K562 (cell line): Measurements from ENCODE around the gene ZBTB26. TPM values are rescaled to one million over a fixed set of nuclear protein-coding genes. Genes with fewer than 3 reads are reported as not detected.

Experiments
- ATF2 ChIP-seq: sonication (generic); formaldehyde crosslinking; IDR thresholded peaks from 2 replicates; pipeline ENCODE4 v1.8.1; 2022; ENCODE audit warnings: missing genetic modification reagents
- CCNT2 ChIP-seq: IDR thresholded peaks from 2 replicates; pipeline ENCODE4 v1.6.1; 2011; ENCODE audit warnings: borderline replicate concordance, low read depth, mild to moderate bottlenecking, moderate library complexity, mixed read lengths, low read length; ENCODE audit not compliant: insufficient read length; ENCODE audit errors: extremely low read depth
- DMBX1 ChIP-seq: fragments of 250-450 bp; sonication (Bioruptor Pico); IDR thresholded peaks from 2 replicates; pipeline ENCODE4 v1.8.0; 2022; ENCODE audit warnings: inconsistent platforms, mild to moderate bottlenecking, moderate library complexity, borderline replicate concordance
- ELK3 ChIP-seq: fragments of 450-650 bp; formaldehyde crosslinking; IDR thresholded peaks from 2 replicates; pipeline ENCODE4 v1.4.0; 2020; ENCODE audit warnings: mild to moderate bottlenecking
- KAT8 ChIP-seq: fragments of 450-650 bp; IDR thresholded peaks from 2 replicates; pipeline ENCODE4 v1.6.1; 2016; ENCODE audit warnings: low read depth, mild to moderate bottlenecking
- KDM1A ChIP-seq, 2 experiments: fragments of 450-650 bp; IDR thresholded peaks; 2 replicates each; pipeline ENCODE4 v1.6.1; 2016; ENCODE audit warnings: mild to moderate bottlenecking in 2 of 2
- MED1 ChIP-seq: sonication (generic); formaldehyde crosslinking; IDR thresholded peaks from 2 replicates; pipeline ENCODE4 v1.8.1; 2023; ENCODE audit warnings: missing genetic modification reagents, borderline replicate concordance
- MXI1 ChIP-seq: IDR thresholded peaks from 2 replicates; pipeline ENCODE4 v1.6.1; 2011; ENCODE audit warnings: low read depth, mild to moderate bottlenecking, improper control_type of control experiment, low read length
- RBM22 ChIP-seq: fragments of 200-400 bp; formaldehyde crosslinking; IDR thresholded peaks from 2 replicates; pipeline ENCODE4 v1.6.1; 2018; ENCODE audit warnings: low read length, low read depth; ENCODE audit not compliant: poor library complexity, severe bottlenecking
- SAFB ChIP-seq: fragments of 200-400 bp; formaldehyde crosslinking; IDR thresholded peaks from 2 replicates; pipeline ENCODE4 v1.6.1; 2017; ENCODE audit warnings: low read depth, low read length, borderline replicate concordance
- SNAPC5 ChIP-seq: fragments of 250-450 bp; sonication (Bioruptor Pico); IDR thresholded peaks from 2 replicates; pipeline ENCODE4 v1.8.0; 2021; ENCODE audit warnings: moderate library complexity, mild to moderate bottlenecking, inconsistent platforms
- ZBTB11 ChIP-seq, 3 experiments: fragments of 200-800 bp in 1 of 3; fragments of 250-450 bp in 1 of 3; fragments of 450-650 bp in 1 of 3; sonication (Bioruptor Pico) in 1 of 3; sonication (Bioruptor generic) in 1 of 3; formaldehyde crosslinking in 1 of 3; IDR thresholded peaks; 2 replicates each; pipeline versions ENCODE4 v1.6.1 to v1.8.0; 2016 to 2022; ENCODE audit warnings: mild to moderate bottlenecking in 2 of 3, missing genetic modification characterization in 2 of 3, missing compliant biosample characterization in 1 of 3, moderate library complexity in 1 of 3
- ZBTB17 ChIP-seq: fragments of 450-650 bp; formaldehyde crosslinking; IDR thresholded peaks from 2 replicates; pipeline ENCODE4 v1.4.0; 2020; ENCODE audit warnings: mild to moderate bottlenecking
- ZMIZ1 ChIP-seq, 2 experiments: fragments of 150-350 bp in 1 of 2; IDR thresholded peaks; 2 replicates each; pipeline ENCODE4 v1.6.1; 2012 to 2016; ENCODE audit warnings: low read depth in 2 of 2, low read length in 2 of 2, mild to moderate bottlenecking in 1 of 2, moderate library complexity in 1 of 2
- ZNF717 ChIP-seq: fragments of 250-450 bp; sonication (Bioruptor Pico); IDR thresholded peaks from 2 replicates; pipeline ENCODE4 v1.5.0; 2021
- ZSCAN29 ChIP-seq: fragments of 450-650 bp; IDR thresholded peaks from 2 replicates; pipeline ENCODE4 v1.6.1; 2017
- polyA plus RNA-seq, 8 experiments: library from polyadenylated mRNA; depleted of rRNA in 4 of 8; stranded (reverse) in 5 of 8; unstranded in 3 of 8; fragments of >200 nt; fragmentation: Nextera tagmentation in 2 of 8; fragmentation: Illumina TruSeq in 1 of 8; extraction: Ambion mirVana in 2 of 8; extraction: Trizol in 1 of 8; gene quantifications; 2 replicates each; pipeline versions ENCODE4 v1.2.1 to v1.2.3, GENCODE V29; 2011 to 2014; ENCODE audit warnings: inconsistent platforms in 1 of 8, missing spikeins in 1 of 8
- total RNA-seq, 7 experiments: library from RNA; depleted of rRNA in 6 of 7; stranded (reverse); fragments of >200 nt in 6 of 7; fragmentation: Illumina TruSeq in 2 of 7; extraction: Trizol in 2 of 7; gene quantifications; 2 replicates each; pipeline versions ENCODE4 v1.2.1 to v1.2.3, GENCODE V29; 2011 to 2021; ENCODE audit warnings: low replicate concordance in 1 of 7

The ZBTB26 gene
- total and polyA plus RNA-seq, 9 of the 15 experiments (the other 6 are each of a cell fraction or from before 2014, with no cell fraction given): 2.4 to 20.7 (median 5.0) TPM

GRCh38 chr9:122904823-122905710 lies 26.2 kb downstream of the ZBTB26 start, which contains the start of gene RC3H2 (continued):
- TF ChIP-seq KAT8 (no peak), ZBTB17 (CRISPR knock-in tag) (no peak), ZBTB11 (CRISPR knock-in tag; IDR thresholded peaks at IDR 0.05) (peak in 1 of 3 experiments; percentile 67; a peak in 1 of 6 replicates), ZSCAN29 (no peak), ZNF717 (no peak), MXI1 (no peak), RBM22 (no peak), ATF2 (CRISPR knock-in tag) (no peak), CCNT2 (peak; percentile 52), SNAPC5 (CRISPR knock-in tag) (no peak), KDM1A (IDR thresholded peaks at IDR 0.05) (peak; percentile 63 to 93; a peak in 3 of 4 replicates), MED1 (CRISPR knock-in tag) (no peak), DMBX1 (CRISPR knock-in tag) (peak; percentile 30), ZMIZ1 (IDR thresholded peaks at IDR 0.05; ENCODE audit: low read depth in 2 of 2, low read length in 2 of 2) (no peak), SAFB (no peak), ELK3 (CRISPR knock-in tag) (no peak)
